ENCODE data around the gene LBHD2.

The LBHD2 gene

DNA sequence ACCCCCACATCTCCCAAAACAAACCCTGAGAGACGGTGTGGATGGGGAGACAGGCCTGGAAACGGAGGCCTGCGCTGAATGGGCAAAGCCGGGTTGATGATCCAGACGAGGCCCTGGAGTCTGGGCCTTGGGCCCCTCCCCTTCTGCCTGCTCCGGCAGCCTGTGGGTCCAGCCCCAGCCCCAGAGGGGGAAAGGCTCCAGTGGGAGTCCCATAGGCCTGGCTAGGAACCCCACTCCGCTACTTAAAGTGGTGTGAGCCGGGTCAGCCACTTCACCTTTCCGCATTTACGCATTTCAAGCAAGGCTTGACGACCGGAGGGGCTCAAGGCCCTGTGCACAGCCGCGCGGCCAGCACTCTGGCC lies 38.6 kb downstream of the LBHD2 start:
- DNase-seq: no peak

DNA sequence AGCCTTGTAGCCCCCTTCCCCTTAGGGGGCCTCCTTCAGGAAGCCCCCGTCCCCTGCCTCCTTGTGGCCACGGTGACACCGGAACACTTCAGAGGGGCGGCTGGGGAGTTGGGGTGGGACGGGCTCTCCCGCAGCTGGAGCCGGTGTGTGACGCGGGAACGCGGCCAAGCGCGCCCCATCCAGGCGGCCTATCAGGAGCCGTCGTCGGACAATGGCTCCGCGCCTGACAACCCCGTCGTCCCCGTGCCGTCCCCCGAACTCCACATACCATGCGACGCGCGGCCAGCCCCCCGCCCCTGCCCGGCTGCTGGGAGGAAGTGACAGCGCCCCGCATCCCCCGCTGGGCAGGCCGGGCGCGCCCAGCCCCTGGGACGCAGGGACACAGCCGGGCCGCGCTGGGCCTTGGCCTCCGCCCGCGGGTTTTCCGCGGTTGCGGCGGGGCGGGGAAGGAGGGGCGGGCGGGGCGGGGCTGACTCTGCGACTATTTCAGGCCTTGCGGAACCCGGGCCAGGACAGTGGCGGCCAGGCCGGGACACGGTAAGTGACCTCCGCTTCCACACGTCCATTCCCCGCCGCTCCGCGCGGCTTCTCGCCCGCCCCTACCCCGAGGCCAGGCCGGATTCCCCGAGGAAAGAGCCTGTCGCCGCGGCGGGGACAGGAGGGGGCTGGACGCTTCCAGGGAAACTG lies 39.1 kb downstream of the LBHD2 start, which contains the start of gene TNFAIP2:
Gene TNFAIP2, plus strand, starts transcription at position 515 of the 687 bp plus-strand sequence. CDS start 2,997 bp downstream, outside the sequence.
- DNase-seq: no peak

DNA sequence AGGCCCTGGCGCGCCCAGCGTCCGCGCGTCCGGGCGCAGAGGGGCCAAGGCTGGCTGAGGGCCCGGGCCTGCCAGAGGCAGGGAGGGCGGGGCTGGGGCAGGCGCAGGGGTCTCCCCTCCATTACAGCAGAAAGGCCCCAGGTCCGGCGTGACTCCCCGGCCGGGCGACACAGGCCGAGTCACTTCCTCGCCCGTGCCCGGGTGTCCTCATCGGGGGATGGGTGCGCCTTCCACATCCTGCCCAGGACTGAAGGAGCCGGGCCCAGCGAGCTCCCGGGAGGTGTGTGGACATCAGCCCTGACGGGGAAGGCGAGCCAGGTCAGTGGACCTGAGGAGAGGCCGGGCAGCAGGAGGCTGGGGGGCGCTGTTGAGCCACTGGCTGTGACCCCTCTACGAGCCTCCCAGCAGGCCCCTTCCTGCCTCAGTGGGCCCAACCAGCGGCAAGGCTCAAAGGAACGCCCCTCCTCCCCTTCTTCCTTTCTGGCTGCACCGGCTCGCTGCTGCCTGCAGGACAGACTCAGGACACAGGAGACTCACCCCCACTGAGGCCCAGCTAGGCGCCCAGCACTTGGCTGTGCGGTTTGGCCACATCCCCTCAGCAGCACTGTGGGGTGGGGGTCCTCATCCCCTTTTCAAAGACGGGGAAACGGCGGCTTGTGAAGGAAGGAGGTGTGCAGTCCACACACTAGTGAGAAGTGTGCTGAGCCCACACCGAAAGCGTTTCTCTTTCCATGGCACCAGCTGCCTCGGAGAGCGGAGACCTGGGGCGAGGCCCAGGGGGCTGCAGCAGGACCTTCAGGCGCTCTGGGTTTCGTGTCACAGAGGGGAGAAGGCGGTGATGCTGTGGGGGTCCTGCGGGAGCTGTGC lies 39.9 kb downstream of the LBHD2 start:
- DNase-seq: no peak

DNA sequence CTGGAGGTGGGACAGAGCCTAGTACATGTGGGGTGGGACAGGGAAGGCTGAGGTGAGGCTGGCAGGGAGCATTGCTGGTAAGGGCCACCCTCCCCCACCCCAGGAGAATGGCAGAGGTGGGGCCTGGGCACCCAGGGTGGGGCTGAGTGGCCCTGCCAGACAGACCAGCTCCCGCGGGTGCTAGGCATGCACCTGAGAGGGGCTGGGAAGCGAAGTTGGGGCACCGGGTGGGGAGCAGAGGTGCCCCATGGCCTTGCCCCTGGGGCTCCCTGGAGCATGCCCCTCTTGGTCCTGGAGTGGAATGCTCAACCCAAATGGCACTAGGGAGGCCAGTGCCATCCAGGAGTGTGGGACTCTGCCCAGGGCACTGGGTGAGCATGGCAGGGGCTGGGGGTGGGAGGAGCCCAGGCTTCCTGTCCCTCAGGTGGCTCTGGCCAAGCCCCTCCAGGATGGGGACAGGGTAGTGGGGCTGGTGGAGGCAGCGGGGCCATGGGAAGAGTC lies 40.5 kb downstream of the LBHD2 start:
- no peak for DNase-seq

DNA sequence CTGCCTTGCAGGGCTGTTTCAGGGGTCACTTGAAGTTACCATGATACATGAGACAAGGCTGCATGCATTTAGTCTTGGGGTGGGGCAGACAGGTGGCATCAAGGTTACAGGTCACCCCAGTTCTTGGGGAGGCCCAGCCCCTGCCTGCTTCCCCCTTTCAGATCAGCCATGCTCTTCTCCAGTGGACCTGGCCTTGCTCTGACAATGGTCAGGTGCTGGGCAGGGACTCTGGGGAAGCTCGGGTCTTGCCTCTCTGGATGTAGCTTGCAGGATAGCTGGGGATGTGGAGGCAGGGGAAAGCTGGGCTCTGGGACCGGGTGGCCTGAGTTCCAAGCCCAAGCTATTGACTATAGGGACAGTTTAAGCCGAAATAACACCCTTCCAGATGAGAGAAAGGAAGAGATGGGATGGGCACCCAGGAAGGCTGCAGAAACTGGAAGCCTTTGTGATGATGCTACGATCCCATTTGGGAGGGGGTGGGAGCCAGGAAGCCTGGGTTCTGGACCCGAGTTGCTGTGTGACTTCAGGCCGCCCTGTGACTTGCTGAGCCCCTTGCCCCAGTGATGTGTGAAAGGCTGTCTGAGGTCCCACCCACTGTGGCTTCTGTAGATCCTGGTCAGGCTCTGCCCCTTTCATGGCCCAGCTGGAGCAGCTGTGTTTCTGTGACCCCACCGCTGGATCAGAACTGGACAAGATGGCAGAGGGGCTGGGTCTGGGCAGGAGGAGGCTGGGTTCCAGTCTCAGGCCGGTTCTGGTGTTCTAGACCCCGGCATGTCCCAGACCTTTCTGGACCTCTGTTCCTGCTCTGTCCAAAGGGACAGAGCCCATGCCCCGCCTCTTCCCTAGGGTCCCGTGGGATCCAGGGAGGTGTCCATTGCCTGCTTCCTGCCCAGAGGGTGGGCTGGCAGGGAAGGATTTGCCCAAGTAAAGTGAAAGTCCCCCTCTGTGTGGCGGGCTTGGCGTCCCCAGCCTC lies 41.4 kb downstream of the LBHD2 start:
- DNase-seq: no peak

DNA sequence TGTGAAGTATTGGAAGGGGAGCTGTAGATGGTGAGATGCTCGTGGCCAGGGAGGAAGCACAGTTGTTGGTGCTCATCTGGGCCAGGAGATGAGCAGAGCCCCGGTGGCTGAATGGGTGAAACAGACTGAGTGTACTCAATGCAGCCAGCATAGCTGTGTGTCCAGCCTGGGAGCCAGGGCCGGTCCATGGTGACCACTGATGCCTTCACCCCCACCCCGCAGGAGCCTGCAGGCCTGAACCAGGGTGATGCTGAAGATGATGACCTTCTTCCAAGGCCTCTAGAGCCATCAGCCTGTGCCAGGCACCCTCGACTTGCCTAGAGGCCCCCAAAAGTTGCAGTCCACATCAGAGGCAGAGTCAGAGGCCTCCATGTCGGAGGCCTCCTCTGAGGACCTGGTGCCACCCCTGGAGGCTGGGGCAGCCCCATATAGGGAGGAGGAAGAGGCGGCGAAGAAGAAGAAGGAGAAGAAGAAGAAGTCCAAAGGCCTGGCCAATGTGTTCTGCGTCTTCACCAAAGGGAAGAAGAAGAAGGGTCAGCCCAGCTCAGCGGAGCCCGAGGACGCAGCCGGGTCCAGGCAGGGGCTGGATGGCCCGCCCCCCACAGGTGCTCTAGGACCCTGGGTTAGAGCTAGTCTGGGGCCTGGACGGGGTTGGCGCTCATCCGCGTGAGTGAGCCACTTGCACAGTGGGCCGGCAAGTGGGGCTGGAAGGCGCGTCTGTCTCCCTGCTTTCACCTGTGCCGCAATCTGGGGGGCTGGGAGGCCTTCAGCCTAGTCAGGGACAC lies 42.3 kb downstream of the LBHD2 start:
- DNase-seq: no peak

DNA sequence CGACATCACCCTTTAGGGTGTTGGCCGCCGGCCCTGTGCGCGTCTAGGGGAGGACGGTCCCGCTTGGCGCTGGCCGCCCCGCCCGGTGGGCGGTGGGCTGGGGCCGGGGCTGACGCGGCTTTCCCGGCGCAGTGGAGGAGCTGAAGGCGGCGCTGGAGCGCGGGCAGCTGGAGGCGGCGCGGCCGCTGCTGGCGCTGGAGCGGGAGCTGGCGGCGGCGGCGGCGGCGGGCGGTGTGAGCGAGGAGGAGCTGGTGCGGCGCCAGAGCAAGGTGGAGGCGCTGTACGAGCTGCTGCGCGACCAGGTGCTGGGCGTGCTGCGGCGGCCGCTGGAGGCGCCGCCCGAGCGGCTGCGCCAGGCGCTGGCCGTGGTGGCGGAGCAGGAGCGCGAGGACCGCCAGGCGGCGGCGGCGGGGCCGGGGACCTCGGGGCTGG lies 42.9 kb downstream of the LBHD2 start:
- no peak for DNase-seq

DNA sequence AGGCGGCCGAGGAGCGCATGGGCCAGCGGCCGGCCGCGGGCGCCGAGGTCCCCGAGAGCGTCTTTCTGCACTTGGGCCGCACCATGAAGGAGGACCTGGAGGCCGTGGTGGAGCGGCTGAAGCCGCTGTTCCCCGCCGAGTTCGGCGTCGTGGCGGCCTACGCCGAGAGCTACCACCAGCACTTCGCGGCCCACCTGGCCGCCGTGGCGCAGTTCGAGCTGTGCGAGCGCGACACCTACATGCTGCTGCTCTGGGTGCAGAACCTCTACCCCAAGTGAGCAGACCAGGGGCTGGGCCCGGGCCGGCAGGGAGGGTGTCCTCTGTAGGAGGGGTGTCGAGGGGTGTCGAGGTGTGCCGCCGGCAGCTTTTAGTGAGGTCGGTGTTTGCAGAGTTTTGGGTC lies 43.3 kb downstream of the LBHD2 start:
- DNase-seq: no peak

DNA sequence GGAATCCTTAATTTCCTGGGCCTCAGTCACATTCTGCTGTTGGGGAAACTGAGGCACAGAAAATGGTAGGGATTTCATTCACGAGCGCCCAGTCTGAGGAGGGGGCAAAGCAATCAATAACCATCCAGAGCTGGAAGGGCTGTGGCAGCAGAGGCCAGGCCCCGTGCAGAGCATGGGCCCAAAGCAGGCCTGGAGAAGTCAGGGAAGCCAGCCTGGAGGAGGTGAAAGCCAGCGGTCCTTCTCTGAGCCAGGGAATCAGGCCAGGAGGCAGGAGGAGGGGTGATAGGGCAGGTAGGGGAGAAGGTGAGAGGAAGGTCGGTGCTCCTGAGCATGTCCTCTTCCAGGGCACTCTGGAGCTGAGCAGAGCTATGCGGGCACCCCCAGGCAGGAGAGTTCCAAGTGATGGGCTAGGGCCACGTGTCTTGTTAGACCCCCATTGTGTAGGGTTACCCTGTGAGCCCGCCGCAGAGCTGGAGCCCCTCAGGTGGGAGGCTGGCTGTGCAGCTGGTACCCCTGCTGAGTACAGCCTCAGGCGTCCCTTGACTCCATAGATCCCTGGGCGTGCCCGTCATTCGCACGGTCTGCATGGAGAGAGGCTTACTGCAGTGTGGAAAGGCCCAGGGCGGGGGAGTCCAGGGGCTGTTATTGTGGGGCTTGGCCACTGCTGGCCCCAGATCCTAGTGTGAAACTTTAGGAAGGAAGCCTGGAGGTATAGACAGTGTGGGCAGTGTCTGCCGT lies 44.0 kb downstream of the LBHD2 start:
- no peak for DNase-seq

DNA sequence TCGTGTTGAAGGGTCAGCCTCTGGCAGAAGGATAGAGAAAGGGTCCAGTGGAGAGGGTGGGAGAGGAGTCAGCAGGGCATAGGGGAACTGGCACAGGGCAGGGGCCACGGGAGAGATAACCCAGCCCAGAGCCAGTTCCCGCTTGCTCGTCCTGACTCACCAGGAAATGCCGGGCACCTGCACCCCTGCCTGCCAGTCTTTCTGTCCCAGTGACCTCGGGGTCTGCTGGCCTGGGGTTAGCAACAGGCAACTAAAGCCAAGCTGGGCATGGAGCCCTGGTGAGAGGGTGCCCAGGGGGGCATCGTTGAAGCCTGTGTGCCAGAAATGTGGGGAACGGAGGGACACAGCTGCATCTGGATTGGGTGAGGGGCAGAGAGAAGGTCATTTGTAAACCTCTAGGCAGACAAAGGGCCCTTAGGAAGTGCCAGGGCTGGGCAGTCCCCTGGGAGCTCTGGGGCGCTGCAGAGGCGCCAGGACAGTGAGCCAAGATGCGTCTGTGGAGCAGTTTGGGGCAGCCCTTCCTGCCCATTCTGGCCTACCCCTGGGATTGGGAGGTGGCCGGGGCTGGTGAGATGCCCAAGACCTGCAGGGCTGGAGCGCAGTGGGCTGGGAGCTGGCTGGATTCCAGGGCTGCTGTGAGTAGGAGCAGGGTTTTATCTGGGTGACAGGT lies 44.8 kb downstream of the LBHD2 start:
- DNase-seq: no peak

DNA sequence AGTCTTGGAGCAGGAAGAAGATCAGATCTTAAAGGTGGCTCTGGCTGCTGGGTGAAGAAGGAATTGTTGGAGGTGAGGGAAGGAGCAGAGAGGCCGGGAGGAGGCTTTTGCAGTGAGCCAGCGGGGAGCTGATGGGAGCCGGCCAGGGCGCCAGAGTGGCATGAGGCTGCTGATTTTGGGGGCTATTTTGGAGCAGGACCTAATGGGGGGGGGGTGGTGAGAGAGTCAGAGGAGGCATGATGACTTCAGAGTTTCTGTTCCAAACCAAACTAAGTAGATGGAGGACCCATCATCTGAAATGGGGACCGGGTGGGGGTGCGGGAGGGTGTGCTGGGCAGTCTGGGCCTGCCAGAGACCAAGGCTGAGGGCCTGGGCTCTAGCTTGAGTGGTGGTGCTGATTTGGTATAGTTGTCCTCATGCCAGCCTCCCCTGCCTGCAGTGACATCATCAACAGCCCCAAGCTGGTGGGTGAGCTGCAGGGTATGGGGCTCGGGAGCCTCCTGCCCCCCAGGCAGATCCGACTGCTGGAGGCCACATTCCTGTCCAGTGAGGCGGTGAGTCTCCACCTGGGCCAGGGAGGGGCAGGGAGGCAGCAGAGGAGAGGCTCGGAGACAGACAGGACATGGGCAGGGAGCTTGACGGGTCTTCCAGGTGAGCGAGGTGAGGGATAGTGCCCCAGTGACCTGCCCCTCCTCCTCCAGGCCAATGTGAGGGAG lies 45.4 kb downstream of the LBHD2 start:
- DNase-seq: no peak

DNA sequence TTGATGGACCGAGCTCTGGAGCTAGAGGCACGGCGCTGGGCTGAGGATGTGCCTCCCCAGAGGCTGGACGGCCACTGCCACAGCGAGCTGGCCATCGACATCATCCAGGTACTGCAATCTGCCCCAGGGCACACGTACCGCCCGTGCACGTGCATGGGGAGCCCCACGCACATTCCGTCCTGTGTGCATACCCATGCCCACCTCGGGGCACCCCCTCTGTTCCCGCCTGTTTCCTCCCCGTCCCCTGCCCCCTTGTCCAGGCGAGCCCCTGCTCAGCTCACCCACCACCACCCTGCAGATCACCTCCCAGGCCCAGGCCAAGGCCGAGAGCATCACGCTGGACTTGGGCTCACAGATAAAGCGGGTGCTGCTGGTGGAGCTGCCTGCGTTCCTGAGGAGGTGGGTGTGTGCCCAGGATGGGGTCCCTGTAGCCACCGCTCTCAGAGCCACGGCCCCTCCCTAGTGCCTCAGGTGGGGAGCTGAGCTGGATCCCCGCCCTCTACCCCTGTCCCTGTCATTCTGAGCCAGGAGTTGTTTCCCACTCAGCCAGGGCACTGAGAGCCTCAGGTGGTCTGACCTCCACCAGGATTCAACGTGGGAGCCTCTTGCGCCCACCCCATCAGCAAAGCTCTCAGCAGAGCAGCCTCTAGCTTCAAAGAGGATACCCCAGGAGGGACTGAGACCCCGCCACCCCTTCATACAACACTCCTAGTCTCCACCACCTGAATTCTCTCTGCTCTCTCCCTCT lies 46.2 kb downstream of the LBHD2 start:
- DNase-seq: no peak

DNA sequence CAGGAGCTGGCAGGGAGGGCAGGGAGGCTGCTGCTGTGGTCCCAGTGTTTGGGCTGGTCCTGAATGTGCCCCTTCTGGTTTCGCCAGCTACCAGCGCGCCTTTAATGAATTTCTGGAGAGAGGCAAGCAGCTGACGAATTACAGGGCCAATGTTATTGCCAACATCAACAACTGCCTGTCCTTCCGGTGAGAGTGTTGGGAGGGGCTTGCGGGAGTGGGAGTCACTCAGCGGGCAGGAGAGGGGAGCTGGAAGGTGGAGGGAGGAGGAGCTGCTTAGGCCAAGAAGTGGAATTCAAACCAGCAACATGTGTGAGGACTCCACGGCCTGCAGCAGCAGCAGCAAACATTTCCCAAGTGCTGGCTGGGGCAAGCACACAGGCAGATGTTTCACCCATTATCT lies 47.0 kb downstream of the LBHD2 start:
- DNase-seq: no peak

DNA sequence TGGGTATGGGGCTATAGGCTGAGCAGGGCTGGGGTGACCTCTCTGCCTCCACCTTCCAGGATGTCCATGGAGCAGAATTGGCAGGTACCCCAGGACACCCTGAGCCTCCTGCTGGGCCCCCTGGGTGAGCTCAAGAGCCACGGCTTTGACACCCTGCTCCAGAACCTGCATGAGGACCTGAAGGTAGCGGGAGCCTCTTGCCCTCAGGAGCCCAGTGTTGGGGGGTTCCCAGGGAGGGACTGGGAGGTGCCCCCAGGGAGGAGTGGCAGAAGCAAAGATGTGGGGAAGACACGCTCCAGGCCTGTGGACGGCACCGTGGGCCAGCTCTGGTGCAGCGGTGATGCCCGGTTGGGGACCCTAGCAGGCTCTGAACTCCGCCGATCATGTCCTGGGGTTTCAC lies 47.6 kb downstream of the LBHD2 start:
- DNase-seq: no peak

DNA sequence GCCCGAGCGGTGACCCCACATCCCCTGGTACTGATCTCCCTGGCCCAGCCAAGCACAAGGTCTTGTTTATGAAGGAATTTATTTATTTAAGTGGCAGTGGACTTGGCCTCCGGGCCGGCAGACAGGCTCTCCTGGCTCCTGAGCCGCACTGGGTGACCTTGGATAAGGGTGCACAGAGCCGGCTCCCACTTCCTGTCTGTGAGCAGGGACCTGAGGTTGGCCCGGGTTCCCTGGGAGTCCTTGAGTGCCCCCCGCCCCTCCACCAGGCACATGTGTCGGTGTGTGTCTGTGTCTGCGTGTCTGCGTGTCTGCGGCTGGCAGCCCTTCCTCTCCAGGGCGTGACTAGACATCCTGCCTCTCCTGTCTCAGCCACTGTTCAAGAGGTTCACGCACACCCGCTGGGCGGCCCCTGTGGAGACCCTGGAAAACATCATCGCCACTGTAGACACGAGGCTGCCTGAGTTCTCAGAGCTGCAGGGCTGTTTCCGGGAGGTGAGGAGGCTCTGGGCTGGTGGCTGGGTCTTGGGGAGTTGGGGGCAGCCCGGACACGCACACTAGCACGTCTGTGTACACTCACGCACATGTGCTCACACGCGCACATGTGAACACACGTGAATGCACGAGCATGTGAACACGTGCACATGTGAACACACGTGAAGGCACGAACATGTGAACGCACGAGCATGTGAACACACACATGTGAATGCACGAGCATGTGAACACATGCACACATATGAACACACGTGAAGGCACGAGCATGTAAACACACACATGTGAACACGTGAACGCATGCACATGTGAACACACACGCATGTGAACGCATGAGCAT lies 48.6 kb downstream of the LBHD2 start:
- no peak for DNase-seq

DNA sequence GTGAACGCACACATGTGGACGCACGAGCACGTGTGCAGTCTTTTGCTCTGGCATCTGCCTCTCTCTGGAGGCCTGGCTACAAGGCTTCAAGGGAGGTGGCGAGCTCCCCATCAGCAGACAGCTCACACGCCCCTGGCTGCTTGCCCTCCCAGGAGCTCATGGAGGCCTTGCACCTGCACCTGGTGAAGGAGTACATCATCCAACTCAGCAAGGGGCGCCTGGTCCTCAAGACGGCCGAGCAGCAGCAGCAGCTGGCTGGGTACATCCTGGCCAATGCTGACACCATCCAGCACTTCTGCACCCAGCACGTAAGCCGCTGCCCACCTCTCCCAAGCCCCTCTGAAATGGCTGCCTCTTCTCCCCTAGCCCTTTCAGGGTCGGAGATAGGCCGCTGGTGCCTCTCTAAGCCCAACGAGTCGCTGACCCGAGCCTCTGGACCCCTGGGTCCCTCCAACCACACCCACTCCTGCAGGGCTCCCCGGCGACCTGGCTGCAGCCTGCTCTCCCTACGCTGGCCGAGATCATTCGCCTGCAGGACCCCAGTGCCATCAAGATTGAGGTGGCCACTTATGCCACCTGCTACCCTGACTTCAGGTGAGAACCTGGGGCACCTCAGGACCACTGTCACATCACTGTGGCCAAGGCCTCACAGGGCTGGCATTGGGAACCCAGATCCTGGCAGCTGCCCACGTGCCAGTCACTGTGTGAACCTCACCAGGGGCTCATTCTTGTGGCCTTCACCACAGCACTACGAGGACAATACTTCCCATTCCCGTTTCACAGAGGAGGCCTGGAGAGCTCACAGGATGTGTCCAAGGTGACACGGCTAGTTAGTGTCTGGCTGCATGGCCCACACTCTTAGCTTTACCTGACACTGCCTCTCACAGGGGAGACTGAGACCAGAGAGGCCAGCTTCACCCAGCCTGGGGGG lies 49.5 kb downstream of the LBHD2 start:
- DNase-seq: no peak

DNA sequence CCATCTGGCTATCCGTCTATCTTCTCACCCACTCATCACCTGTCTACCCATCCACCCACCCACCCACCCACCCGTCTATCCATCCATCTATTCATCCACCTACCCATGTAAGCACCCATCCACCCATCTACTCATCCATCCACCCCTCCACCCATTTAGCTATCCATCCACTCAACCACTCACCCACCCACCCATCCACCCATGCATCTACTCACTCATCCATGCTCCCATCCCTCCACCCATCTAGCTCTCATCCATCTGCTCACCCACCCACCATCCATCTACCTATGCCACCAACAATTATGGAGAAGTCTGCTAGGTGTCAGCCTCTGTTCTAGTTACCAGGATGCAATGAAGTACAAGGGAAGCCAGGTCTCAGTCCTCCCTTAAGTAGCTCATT lies 50.4 kb downstream of the LBHD2 start:
- no peak for DNase-seq
